NCI-H69 (cell line): ENCODE measurements around the gene TP73.

Experiments used
- DNase-seq: peaks from one replicate; lab custom pipeline; 2025; lab: John Stamatoyannopoulos, UW

TP73 gene

GRCh38 chr1:3727825-3728776 lies 75.8 kb downstream of the TP73 start:
- DNase-seq: no peak

GRCh38 chr1:3729594-3730542 lies 77.6 kb downstream of the TP73 start:
- no peak for DNase-seq

- DNase-seq: no peak
Measured at GRCh38 chr1:3730543-3731247, 78.4 kb downstream of the TP73 start.

GRCh38 chr1:3731583-3732433 lies 79.5 kb downstream of the TP73 start:
- DNase-seq: no peak

GRCh38 chr1:3732434-3733093 lies 80.2 kb downstream of the TP73 start:
- no peak for DNase-seq

GRCh38 chr1:3733094-3733882 lies 81.0 kb downstream of the TP73 start:
- DNase-seq: no peak

GRCh38 chr1:3733883-3734589 lies 81.7 kb downstream of the TP73 start:
- no peak for DNase-seq

GRCh38 chr1:3734602-3735001 lies 82.3 kb downstream of the TP73 start:
- no peak for DNase-seq

- DNase-seq: no peak
Measured at GRCh38 chr1:3735027-3735681, 82.8 kb downstream of the TP73 start.

- DNase-seq: no peak
Measured at GRCh38 chr1:3735688-3736087, 83.4 kb downstream of the TP73 start.

- no peak for DNase-seq
Measured at GRCh38 chr1:3736131-3736561, 83.8 kb downstream of the TP73 start.

GRCh38 chr1:3736708-3737107 lies 84.4 kb downstream of the TP73 start:
- DNase-seq: no peak

- no peak for DNase-seq
Measured at GRCh38 chr1:3738943-3739342, 86.6 kb downstream of the TP73 start.

- no peak for DNase-seq
Measured at GRCh38 chr1:3740042-3740441, 87.7 kb downstream of the TP73 start.

GRCh38 chr1:3740752-3741151 lies 88.4 kb downstream of the TP73 start:
- no peak for DNase-seq

- DNase-seq: no peak
Measured at GRCh38 chr1:3741566-3742438, 89.5 kb downstream of the TP73 start.
